ENCODE data around the gene ACO1.

ACO1 gene

DNA sequence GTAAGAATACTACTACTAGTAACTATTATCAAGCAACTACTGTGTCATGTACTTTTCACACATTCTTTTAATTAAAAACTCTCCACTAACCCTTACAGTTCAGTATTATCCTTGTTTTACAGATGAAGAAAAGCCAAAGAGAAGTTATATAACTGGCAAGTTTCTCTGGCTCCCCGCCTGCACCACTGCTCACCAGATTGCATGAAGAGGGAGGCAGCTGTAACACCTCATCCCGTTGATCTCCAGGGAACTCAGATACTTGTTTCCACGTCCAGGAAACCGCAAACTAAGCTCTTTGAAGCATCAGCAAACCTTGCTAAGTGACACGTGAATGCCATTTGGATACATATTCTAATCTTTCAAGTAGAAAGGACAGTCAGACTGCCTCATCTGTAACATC, 71.3 kb downstream of the ACO1 start:
- intact Hi-C loops (cut with DNase I): no loop called here
- DNase-seq: no peak

DNA sequence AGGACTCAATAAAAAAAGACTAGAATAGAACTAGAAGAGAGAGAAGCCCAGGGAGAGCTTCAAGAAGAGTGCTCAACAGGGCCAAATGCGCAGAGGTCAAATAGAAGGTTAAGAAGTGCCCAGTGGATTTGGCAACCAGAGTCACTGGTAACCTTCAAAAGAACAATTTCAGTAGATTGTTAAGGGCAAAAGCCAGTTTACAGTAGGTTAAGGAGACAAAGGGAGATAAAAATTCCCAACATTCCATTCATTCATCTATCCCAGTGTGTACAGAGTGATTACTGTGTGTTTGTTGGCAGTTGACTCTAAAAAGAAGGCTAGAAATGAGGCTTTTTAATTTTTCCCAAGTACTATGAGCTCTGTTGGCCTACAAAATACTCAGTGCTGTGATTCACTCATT, 72.1 kb downstream of the ACO1 start:
- intact Hi-C loops (cut with DNase I): no loop called here

DNA sequence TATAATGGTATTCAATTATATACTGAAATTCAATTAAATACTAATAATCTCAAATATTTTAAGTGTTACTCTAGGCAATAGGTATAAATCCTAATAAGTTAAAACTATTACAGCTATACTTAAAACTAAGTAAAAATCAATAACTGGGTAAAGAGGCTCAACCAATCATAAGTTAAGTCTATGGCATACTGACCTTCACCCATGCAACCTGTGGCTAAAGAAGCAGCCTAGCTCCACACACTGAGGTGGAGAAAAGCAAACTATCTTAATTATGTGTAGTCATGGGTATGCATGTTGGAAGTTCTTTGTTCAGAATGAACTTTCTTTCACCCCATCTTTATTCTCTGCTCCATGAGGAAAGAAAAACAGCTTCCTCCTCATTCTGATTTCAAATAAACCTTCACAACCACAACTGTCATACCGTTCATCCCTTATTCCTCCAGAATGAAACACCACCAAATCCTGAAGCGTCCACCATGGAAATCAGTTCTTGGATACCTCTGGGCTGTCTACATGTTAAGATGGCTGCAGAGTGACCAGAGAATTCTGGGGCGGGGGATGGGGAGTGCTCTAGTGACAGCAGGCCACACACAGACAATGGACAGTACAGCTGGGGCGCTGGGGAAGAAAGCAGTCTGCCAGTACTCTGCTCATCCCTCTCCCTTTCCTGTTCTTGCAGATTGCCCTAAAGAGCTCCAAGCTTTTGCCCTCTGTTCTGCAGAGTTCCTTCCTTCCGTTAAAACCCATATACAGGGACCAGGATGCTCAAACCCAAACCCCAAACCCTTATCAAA, 79.3 kb downstream of the ACO1 start:
- intact Hi-C loops (cut with DNase I): no loop called here
- no peak for DNase-seq

More for the DNA sequence above, 72.1 kb downstream of the ACO1 start:
- DNase-seq: no peak

DNA sequence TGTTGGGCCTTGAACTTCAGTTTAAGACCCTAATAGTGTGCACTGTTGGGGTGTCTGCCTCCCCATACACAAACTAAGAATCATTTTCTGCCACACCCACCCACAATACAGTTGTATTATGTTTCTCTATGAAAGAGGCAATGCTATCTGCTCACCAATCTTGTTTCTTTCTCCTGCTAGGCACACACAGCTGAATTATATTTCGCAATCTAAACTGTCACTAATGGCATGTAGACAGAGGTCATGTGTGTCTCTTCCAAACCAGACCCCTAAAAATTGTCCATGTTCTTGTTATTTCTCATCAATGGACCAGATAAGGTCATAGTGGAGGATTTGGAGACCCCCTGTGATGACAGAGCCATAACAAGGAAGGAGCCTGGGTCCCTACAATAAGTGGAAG, 84.3 kb downstream of the ACO1 start:
- DNase-seq: no peak
- intact Hi-C loops (cut with DNase I): no loop called here

DNA sequence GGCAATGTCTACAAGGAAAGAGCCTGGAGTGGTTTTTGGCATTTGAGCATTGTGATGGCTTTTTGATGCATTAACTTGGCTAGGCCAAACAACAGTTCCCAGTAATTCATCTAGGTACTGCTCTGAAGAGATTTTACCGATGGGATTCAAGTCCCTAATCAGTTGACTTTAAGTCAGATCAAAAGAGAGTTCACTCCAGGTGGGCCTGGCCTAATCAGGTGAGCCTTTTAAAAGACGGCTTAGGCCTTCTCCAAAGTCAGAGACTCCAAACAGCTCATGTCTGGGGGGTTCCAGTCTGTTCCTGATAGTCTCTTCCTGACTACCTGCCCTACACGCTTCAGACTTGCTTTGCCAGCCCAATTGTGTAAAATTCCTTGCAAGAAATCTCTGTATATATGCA, 87.9 kb downstream of the ACO1 start:
- no peak for DNase-seq
- intact Hi-C loops (cut with DNase I): no loop called here

DNA sequence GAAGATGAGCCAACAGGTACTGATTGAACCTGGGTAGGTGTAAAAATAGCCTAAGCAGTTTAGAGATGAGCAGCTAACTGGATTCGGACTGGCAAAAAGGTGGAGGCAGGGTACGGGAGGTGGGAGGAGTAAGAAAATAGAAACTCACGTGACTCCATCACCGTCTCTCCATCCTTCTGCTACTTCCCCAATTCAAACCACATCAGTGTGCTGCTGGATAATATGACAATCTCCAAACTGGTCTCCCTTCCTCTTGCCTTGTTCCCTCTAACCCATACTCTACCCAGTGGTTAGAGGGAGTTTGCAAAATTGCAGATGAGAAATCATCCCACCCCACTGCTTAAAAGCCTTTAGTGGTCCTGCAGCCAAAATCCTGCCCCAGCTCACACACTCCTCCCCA, 98.9 kb downstream of the ACO1 start:
- no peak for DNase-seq
- intact Hi-C loops (cut with DNase I): no loop called here

DNA sequence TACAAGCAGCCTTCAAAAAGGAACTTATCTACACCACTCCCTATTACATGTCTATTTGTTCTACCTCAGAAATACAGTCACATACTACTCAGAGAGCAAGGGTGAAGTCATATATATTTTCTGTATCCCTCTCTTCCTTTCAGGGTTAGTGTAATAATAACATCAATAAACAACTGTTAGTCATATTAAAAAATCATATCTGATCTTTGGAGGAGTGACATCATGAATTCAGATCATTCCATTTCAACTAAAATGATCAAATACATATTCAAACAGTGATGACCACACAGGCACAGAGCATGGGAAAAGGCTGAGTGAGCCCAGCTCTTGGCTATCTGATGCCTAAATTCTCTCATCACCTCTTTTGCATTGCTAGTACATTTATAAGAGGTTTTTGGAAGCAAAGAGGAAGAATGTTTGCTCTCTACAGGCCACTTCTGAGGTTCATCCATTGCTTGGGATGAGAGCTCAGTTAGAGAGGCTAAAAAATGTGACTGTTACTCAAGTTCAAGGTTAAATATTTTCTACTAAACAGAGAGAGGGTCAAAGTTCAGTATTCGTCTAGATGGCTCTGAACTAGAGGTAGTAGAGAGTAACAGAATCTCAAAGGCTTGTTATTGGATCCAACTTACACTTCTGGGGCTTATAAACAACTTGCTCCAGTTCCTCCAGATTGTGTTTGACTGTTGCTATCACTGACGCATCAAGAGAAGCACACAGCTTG, 102.6 kb downstream of the ACO1 start:
- intact Hi-C loops (cut with DNase I): no loop called here
- DNase-seq: no peak

DNA sequence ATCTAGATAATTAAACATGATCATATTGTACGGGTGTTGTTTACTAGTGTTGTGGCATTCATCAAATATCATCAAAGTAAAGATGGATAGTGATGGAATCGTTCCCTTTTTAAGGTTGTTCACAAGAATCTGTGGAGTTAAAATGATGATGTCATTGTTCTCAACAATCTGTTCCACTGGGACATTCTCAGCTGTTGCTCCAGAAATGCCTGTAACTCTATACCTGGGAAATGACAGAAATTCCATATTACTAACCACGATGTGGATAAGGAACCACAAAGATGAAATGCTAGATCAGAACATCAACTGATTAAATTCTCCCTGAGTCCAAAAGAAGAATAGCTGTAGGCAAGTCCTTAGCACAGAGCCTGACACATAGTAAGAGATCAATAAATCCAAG, 103.5 kb downstream of the ACO1 start:
- intact Hi-C loops (cut with DNase I): no loop called here
- DNase-seq: no peak

DNA sequence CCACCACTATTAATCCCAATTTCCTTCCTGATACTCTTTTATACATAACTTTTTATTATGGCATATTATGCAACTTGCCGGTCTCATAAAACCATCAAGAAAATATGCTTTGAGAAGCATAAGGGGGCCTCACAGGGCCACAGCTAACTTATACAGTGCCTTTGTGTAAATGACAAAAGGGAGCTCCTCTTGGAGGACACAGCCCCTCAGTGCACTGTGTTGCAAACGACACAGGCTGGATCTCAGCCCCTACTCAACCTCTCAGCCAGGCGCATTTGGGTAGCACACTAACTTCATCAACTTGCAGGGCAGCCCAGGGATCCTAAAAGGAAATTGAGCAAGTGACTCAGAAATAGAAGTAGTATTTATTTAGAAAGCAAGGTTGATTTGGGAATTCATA, 106.2 kb downstream of the ACO1 start:
- DNase-seq: no peak
- intact Hi-C loops (cut with DNase I): no loop called here

DNA sequence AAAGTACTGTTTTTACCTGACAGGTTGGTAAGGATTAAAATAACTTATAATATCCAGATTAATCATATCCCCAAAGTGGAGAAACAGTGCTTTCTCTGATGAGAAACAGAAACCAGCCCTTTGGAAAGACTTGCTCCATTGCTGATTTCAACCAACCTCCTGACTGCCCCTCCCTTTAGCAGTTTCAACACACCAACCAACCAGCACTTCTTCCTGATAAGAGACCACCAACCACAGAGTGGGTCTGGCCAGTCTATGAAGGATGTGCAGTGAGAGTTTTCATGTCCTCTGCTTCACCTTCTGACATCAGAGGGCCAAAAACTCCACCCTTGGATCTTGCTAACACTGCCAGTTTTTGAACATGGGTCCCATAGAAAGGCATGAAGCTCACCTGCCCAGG, 113.5 kb downstream of the ACO1 start:
- intact Hi-C loops (cut with DNase I): no loop called here
- DNase-seq: no peak

DNA sequence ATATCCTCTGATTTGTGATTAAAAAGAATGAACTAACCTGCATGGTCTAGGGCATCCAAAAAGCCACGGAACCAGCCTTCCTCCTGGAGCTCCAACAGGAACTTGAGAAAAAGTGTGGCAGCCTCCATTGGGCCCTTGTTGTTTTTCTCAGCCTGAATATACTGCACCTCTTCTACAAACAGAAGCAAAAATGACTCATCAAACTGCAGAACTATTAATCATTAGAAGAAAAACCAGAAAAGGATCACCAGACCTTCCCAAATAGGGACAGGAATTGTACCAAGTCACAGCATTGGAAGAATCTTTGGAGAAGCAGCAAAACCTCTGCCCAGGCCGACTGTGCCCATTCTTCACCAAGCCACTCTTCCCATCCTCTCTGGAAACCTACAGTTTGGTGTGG, 116.3 kb downstream of the ACO1 start:
- intact Hi-C loops (cut with DNase I): no loop called here
- no peak for DNase-seq

DNA sequence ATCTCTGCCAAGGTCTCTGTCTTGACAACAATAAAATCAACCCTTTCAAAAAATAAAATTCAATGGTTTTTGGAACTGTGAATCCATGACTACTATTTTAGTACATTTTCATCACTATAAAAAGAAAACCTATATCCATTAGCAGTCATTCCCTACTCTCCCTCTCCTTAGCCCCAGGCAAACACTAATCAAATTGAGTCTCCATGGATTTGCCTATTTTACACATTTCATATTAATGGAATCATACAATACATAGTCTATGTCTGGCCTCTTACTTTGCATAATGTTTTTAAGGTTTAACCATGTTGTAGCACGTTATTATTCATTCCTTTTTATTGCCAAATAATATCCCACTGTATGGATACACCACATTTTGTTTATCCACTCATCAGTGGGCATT, 117.4 kb downstream of the ACO1 start:
- intact Hi-C loops (cut with DNase I): no loop called here
- DNase-seq: no peak

DNA sequence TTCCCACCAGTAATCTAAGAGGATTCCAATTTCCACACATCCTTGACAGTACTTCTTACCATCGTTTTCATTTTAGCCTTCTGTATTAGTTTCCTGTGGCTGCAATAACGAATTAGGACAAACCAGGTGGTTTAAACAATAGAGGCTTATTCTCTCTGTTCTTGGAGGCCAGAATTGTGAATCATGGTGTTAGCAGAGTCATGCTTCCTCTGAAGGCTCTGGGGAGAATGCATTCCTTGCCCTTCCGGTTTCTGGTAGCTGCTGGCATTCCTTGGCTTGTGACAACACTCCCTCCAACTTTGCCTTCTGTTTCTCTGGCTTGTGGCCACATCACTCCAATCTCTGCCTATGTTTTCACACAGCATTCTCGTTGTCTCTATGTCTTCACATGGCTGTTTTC, 118.0 kb downstream of the ACO1 start:
- intact Hi-C loops (cut with DNase I): no loop called here
- no peak for DNase-seq

DNA sequence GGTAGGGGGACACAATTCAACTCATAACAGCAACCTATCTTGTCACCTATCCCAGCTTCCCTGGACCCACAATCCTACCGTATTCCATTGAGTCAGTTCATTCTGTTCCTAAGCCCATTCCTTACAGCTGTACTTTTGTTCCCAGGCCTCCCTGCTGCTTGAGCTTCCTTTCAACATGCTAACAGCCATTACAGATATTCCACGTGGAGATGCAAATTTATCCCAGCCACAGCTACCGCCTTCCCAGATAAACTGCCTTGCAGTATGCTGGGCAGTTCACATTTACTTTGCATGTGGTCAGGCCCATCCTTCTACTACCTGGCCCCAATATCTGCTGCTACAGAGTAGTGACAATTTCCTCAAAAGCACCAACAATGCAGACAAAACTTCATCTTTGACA, 118.6 kb downstream of the ACO1 start:
- no peak for DNase-seq
- intact Hi-C loops (cut with DNase I): no loop called here
